GM19324 (cell line): ENCODE results near the gene PIK3AP1.
"Not testable (repeated sequence)": the region's sequence is repeated elsewhere in the genome, so short reads cannot be mapped to it uniquely, and the experiment has no call there.

Experiments used
- ATAC-seq: cut with Tn5 transposase; IDR thresholded peaks from one replicate; pipeline ENCODE4 v1.9.1; 2021; ENCODE audit warnings: mild to moderate bottlenecking, moderate library complexity; ENCODE audit not compliant: unreplicated experiment, low FRiP score

PIK3AP1 gene

DNA sequence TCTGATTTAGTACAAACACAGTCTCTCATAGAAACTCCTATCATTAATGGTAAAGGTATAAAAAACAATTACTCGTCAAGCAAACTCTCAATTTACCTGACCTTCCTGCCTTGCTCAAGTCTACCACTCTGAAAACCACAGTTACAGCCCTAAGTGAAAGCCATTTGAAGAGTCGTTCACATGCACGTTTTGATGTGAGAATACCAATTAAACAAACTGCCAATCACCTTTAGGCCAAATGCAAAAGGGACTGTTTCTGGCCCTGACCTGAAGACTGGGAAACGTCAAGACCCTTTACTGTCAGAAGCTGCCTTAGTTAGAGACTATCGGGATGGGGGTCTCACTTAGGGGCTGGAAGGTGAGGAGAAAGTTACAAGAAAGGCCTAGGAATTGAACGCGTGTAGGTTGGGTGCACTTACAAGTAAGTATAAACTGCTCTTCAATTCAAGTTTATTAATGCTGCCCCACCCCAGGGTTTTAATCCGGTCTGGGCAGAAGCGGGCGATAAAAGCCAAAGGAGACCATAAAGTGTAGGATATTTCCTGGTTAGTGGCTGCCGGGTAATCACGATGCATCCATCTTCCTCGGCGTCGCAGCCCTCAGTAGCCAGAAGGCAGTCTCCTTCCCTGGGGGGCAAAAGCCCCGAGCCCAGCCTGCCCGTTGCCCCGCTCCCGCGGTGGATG, 134.4 kb downstream of the PIK3AP1 start:
- ATAC-seq, result no peak

DNA sequence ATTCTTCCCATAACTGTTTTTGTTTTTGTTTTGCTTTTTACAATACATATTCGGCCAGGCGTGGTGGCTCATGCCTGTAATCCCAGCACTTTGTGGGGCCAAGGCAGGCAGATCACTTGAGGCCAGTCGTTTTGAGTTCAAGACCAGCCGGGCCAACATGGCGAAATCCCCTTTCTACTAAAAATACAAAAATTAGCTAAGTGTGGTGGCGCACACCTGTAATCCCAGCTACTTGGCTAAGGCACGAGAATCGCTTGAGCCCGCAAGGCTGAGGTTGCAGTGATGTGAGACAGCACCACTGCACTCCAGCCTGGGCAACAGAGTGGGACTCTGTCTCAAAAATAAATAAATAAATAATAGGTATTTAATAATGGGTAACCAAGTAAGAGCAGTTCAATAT, 135.8 kb downstream of the PIK3AP1 start:
- ATAC-seq, result no peak

- ATAC-seq, result no peak
Measured at GRCh38 chr10:96584035-96584434, 136.3 kb downstream of the PIK3AP1 start.

GRCh38 chr10:96579133-96579532, 141.2 kb downstream of the PIK3AP1 start:
- ATAC-seq, result no peak

GRCh38 chr10:96578633-96579032, 141.7 kb downstream of the PIK3AP1 start:
- ATAC-seq, result no peak

GRCh38 chr10:96578022-96578421, 142.3 kb downstream of the PIK3AP1 start:
- ATAC-seq, result no peak

DNA sequence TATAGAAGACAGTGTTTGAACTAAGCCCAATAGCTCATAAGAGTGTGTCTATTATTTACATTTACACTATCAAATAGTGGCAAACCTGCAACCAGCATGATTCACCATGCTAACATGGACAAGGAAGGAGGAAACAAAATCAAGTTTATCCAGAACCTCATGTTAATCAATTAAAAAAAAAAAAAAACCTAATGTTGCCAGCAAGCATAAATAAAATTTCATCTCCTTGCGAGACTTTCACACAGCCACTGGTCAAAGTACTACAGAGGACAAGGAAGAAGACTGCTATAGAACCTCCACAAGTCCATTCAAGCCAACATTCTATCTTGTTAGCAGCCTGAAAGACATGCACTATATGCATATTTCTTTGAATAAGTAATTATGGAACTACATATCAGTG, 143.2 kb downstream of the PIK3AP1 start:
- no peak for ATAC-seq

DNA sequence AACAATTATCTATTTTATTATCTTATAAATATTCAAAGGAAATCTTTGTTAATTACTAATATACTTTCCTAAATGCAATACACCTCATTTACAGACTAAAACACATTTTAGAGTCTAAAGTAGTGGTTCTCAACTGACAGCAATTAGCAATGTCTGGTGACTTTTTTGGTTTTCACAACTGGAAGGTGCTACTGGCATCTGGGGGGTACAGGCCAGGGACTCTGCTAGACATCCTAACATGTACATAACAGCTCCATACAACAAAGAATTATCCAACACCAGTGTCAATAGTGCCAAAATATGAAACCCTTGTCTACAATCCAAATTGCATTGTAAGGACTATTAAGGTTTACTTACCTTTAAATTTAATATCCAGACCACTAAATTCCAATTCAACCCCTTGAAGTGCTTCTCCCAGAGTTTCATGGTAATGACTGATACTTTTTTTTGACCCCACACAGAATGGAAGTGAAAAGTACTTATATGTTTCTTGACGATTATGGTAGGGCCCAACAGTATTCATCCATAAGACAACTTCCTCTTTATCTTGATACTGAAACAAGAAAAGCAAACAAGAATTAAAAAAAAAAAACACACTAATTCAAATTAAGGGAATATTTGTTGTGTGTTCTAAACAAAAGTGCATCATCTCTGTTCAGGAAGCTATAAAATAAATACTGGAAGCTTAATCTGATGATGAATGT, 143.9 kb downstream of the PIK3AP1 start:
- no peak for ATAC-seq

DNA sequence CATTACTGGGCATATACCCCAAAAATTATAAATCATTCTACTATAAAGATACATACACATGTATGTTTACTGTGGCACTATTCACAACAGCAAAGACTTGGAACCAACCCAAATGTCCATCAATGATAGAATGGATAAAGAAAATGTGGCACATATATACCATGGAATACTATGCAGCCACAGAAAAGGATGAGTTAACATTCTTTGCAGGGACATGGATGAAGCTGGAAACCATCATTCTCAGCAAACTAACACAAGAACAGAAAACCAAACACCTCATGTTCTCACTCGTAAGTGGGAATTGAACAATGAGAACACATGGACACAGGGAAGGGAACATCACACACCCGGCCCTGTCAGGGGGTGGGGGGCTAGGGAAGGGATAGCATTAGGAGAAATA, 145.8 kb downstream of the PIK3AP1 start:
- not testable (repeated sequence) for ATAC-seq

DNA sequence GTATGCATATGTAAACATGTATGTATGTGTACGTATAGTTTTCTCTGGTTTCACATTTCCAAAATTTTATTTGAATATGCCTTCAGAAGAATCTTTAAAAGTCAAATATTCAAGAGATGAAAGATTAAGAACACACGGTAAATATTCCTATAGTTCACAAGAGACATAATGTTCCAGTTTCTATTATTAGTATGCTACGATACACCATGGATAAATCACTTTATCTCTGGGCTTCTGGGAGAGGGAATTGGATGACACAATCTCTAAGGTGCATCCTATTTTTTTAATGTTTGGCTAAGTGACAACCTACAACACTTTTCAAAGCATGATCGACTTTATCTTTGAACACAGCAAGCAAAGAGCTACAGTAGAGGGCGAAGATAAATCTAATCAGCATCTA, 147.3 kb downstream of the PIK3AP1 start:
- no peak for ATAC-seq

- ATAC-seq, result no peak
Measured at GRCh38 chr10:96570983-96571964, 149.0 kb downstream of the PIK3AP1 start.

DNA sequence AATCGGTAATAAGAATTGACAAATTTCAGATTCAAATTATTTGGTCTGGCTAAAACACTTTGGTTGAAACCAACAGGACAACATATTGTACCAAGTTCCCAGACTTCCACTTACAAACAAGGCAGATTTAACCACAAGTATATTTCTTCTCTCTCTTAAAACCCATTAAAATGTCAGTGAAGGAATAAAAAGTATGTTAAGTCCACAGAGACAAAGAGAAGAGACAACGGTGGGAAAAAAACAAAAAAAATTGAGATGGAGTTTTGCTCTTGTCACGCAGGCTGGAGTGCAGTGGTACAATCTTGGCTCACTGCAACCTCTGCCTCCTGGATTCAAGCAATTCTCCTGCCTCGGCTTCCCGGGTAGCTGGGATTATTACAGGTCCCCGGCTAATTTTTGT, 149.8 kb downstream of the PIK3AP1 start:
- no peak for ATAC-seq

DNA sequence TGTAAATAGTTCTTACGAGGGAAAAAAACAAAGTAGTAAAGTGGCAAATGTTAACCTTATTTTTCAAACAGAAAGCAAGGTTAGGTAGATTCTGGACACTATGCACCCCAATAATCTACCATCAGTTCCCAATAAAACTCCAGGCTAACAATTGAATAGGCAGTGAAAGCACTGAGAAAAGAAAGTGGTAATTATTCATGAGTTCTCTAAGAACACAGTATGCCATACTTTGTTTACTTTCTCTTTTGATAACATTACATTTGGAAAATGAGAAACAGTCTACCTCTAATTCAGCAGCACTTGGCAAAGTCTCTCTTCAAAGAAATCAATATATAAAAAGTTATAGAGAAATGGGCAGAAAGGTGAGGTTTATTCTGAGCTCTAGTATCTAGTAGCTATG, 151.9 kb downstream of the PIK3AP1 start:
- no peak for ATAC-seq

- ATAC-seq, result no peak
Measured at GRCh38 chr10:96565774-96566173, 154.5 kb downstream of the PIK3AP1 start.

DNA sequence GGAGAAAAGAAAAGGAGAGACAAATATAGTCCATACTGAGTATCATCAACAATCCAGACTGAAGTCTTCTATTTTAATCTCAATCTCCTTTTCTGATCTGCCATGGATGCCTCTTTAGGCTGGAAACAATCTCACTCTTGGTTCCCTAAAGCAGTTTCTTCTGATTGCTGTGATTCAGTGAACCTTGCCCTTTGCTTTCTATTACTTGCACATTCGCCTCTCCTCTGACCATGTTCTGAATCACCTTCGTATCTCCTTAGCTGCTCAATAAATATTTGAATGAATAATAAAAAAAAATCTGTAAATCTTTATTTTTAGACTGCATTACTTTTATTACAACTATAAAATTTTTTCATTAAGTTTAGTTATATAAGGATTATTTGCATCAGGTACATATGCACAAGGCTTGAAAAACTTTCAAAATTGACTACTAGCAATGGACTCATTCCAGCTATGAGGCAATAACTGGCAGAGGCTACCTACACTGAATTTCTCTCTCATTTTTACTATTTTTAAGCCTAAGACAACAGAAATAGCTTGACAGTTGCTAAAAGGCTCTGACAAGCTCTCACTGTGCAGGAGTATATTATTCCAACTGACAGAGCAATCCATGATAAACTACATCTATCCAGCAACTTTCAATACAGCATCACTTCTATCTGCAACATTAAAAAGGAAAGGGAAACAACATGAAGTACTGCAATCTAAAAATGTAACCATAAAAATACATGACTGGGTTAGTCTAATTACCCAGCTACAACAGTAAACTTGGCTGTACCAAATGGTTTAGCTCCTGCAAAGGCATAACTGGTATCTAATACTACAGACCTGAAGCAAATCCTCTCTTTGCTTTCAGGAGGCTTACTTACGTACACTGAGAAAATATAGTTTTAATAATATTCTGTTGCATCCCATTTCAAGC, 159.1 kb downstream of the PIK3AP1 start:
- ATAC-seq, result no peak

- ATAC-seq, result no peak
Measured at GRCh38 chr10:96560489-96560888, 159.8 kb downstream of the PIK3AP1 start.

DNA sequence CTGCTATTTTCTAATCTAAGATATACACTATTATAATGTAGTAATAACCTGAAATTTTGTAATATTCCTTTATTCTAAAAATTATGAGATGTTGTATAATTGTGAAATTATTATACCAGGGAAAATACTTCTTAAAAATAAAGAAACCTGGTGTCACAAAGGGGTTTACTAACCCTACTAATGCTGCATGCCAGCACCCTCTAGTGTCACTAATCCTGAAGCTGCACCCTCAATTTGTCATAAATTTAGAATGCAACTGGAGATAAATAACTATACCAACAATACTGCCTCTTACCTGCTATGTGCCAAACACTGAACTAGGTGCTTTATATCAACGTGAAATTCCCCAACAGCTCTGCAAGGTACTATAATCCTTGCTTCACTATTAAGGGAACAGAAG, 164.3 kb downstream of the PIK3AP1 start:
- ATAC-seq, result no peak

- no peak for ATAC-seq
Measured at GRCh38 chr10:96555330-96555729, 165.0 kb downstream of the PIK3AP1 start.

DNA sequence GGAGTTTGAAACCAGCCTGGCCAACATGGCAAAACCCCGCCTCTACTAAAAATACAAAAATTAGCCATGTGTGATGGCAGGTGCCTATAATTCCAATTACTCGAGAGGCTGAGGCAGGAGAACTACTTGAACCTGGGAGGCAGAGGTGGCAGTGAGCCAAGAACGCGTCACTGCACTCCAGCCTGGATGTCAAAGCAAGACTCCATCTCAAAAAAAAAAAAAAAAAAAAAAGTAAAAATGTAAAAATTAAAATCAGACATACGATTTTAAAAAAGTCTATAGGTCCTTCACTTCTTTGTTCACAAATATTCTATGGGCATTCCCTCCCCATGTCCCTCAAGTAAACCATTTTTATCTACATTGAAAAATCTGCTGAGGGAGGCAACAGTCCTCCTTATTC, 171.7 kb downstream of the PIK3AP1 start:
- ATAC-seq, result no peak

DNA sequence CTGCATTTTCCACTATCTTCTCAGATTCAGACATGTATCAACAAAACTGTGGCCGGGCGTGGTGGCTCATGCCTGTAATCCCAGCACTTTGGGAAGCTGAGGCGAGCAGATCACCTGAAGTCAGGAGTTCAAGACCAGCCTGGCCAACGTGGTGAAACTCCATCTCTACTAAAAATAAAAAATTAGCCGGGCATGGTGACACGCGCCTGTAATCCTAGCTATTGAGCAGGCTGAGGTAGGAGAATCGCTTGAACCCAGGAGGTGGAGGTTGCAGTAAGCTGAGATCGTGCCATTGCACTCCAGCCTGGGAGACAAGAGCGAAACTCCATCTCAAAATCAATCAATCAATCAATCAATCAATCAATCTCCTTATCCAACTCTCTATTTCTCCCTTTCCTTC, 174.8 kb downstream of the PIK3AP1 start:
- ATAC-seq, result not testable (repeated sequence)
